Tongue (tissue), 2 donors: ENCODE measurements around the gene AQP12A. TPM values are rescaled to one million over a fixed set of nuclear protein-coding genes. Genes with fewer than 3 reads are reported as not detected.
"Not testable (repeated sequence)": the region's sequence is repeated elsewhere in the genome, so short reads cannot be mapped to it uniquely, and the experiment has no call there.

Source experiments
- DNase-seq: peaks from one replicate; pipeline ENCODE4 v3.0.0-alpha.2; 2015
- total RNA-seq: library from RNA; depleted of rRNA; stranded (reverse); fragments of >200 nt; gene quantifications from one replicate; pipeline ENCODE4 v1.2.3, GENCODE V29; 2014

AQP12A gene
- total RNA-seq, 1 donor from 2014 or later: not detected

GRCh38 chr2:240662681-240663080 lies 29.0 kb upstream of the AQP12A start:
- DNase-seq: no peak

- DNase-seq: no peak
These were observed 28.0 kb upstream of the AQP12A start for GRCh38 chr2:240663546-240664190.

GRCh38 chr2:240664622-240665021 lies 27.0 kb upstream of the AQP12A start:
- no peak for DNase-seq

GRCh38 chr2:240670402-240670801 lies 21.3 kb upstream of the AQP12A start:
- DNase-seq: no peak

- DNase-seq: no peak
These were observed 20.7 kb upstream of the AQP12A start for GRCh38 chr2:240670950-240671349.

GRCh38 chr2:240672076-240672700 lies 19.5 kb upstream of the AQP12A start:
- DNase-seq: no peak

- DNase-seq: no peak
These were observed 18.9 kb upstream of the AQP12A start for GRCh38 chr2:240672701-240673190.

GRCh38 chr2:240674461-240675184 lies 17.0 kb upstream of the AQP12A start:
- DNase-seq: peak; percentile 3

- DNase-seq: not testable (repeated sequence)
These were observed 16.3 kb upstream of the AQP12A start for GRCh38 chr2:240675345-240675744.

- not testable (repeated sequence) for DNase-seq
These were observed 13.6 kb upstream of the AQP12A start for GRCh38 chr2:240678043-240678442.

GRCh38 chr2:240678909-240679308 lies 12.8 kb upstream of the AQP12A start:
- not testable (repeated sequence) for DNase-seq

- not testable (repeated sequence) for DNase-seq
These were observed 11.5 kb upstream of the AQP12A start for GRCh38 chr2:240680185-240680584.

- not testable (repeated sequence) for DNase-seq
These were observed 9.0 kb upstream of the AQP12A start, which contains the start of gene AQP12B for GRCh38 chr2:240682431-240683224. Gene AQP12B (minus strand): TSS chr2:240682885. CDS start chr2:240682837, 48 bp downstream.

- not testable (repeated sequence) for DNase-seq
These were observed 8.2 kb upstream of the AQP12A start for GRCh38 chr2:240683329-240683979.

- DNase-seq: not testable (repeated sequence)
These were observed 7.5 kb upstream of the AQP12A start for GRCh38 chr2:240683980-240684728.

- DNase-seq: peak; percentile 21
These were observed 5.8 kb upstream of the AQP12A start for GRCh38 chr2:240685771-240686371.

GRCh38 chr2:240686460-240686859 lies 5.2 kb upstream of the AQP12A start:
- DNase-seq: no peak

- no peak for DNase-seq
These were observed 4.5 kb upstream of the AQP12A start for GRCh38 chr2:240687045-240687740.

GRCh38 chr2:240687741-240688552 lies 3.7 kb upstream of the AQP12A start:
- no peak for DNase-seq
